Skeletal muscle satellite cell (primary cell): ENCODE data around the gene CDC42EP1. TPM values are rescaled to one million over a fixed set of nuclear protein-coding genes. Genes with fewer than 3 reads are reported as not detected.

Experiments
- H3K27me3 ChIP-seq: 2 replicates; pipeline ENCODE4 v1.7.0; 2013; ENCODE audit warnings: low read length; ENCODE audit not compliant: control insufficient read depth, insufficient read depth
- H3K36me3 ChIP-seq: 2 replicates; pipeline ENCODE4 v1.7.0; 2013; ENCODE audit warnings: mild to moderate bottlenecking, control low read depth, low read length; ENCODE audit not compliant: insufficient read depth
- H3K4me1 ChIP-seq: 2 replicates; pipeline ENCODE4 v1.7.0; 2013; ENCODE audit warnings: low read length; ENCODE audit not compliant: control insufficient read depth, insufficient read depth
- H3K4me2 ChIP-seq: 2 replicates; pipeline ENCODE4 v1.7.0; 2013; ENCODE audit warnings: mild to moderate bottlenecking, low read length
- H3K4me3 ChIP-seq: 2 replicates; pipeline ENCODE4 v1.7.0; 2013; ENCODE audit warnings: low read length
- H3K9ac ChIP-seq: 2 replicates; pipeline ENCODE4 v1.7.0; 2013; ENCODE audit warnings: mild to moderate bottlenecking, low read depth, low read length, moderate library complexity
- H3K9me3 ChIP-seq: replicated peaks from 2 replicates; pipeline ENCODE4 v1.7.0; 2013; ENCODE audit warnings: mild to moderate bottlenecking, control low read depth, low read length
- small RNA-seq: library from RNA; depleted of rRNA; stranded (forward); fragments of <200 nt; gene quantifications from one replicate; pipeline ENCODE3, GENCODE V24; 2012

Gene CDC42EP1

DNA sequence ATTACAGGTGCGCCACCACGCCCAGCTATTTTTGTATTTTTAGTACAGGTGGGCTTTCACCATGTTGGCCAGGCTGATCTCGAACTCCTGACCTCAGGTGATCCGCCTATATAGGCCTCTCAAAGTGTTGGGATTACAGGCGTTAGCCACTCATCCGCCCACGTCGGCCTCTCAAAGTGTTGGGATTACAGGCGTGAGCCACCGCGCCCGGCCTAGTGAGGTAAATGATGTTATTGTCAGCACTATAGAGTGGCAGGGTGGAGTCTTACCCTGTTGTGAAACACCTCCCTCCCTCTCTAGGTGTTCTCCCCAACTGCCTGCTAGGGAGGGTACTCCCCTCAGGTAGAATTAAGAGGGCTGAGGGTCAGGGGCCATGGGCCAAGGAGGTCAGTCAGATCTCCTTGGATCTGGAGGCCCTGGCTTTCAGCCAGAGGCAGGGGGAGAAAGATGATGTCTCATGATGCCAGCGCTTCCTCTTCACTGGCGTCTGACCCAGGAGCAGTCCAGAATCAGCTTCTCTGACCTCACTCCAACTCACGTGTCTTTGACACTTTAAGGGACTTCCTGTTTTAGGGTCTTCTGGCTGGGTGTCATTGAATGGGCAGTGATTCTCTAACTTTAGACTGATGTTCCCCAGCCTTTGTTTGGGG lies 50.3 kb downstream of the CDC42EP1 start:
- peaks cover 23% of the 10 kb centered on the region for H3K4me1 ChIP-seq
- H3K36me3 ChIP-seq, result peaks cover 9% of the 10 kb centered on the region
- H3K27me3 ChIP-seq, result no peaks in the 10 kb centered on the region
- H3K4me2 ChIP-seq, result peak overlapping the region; percentile 99
- no peaks in the 10 kb centered on the region for H3K9me3 ChIP-seq
- H3K4me3 ChIP-seq, result no peak overlapping the region
- peak overlapping the region; percentile 87 for H3K9ac ChIP-seq

DNA sequence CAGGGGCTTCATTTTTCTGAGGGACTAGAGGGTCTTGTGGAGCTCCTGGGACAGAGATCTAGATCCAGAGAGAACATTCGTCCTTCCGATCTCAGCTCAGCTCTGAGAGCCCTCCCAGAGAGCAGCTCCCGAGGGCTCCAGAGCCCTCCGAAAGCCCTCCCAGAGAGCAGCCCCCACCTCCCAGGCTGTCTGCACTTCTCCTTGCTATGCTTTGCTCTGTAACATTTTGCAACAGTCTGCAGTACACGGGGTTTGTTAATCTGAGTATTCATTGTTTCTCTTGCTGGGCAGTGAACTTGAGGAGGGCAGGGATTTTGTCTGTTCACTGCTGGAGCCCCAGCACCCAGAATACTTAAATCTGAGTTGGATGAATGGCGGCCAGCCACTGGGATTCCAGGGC lies 50.9 kb downstream of the CDC42EP1 start:
- Histone ChIP-seq H3K4me1 (peaks cover 23% of the 10 kb centered on the region), H3K4me2 (no peak overlapping the region), H3K27me3 (no peaks in the 10 kb centered on the region), H3K9me3 (no peaks in the 10 kb centered on the region), H3K4me3 (no peak overlapping the region), H3K9ac (no peak overlapping the region), H3K36me3 (peaks cover 12% of the 10 kb centered on the region)

DNA sequence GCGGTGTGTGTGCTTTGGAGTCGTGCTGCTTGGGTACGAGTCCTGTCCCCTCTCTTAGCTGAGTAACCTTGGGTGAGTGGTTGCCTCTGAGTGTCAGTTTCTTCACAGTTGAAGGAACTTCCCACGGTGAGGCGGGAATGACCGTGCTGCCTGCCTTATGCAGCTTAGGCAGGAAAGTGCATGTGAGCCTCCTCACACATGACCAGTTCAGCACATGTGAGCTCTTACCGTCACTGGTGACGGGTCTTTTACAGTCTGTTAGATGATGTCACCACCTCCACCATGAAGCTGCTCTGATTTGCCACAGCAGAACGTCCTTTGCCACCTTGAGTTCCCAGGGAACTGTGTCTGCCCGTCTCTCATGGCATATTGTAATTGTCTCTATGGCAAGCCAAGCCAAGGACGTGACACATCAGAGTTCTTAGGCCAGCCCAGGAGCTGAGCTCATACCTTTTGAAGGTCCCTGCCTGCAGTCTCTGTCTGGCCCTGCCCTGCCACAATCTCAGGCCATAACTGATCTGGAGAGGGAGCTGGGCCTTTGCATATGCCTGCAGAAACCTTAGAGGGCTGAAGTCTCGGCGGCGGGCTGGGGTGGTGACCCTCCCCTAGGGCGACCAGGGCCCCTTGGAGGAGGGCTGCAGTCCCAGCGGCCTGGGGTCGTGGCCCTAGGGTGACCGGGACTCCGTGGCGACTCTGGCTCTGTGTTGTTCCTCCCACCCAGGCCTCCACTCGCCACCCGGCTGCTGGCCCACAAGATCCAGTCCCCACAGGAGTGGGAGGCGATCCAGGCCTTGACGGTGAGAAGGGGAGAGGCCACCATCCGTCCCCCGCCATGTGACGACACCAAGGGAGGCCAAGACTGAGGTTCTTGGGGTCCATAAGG lies 56.2 kb downstream of the CDC42EP1 start:
- Histone ChIP-seq H3K27me3 (no peaks in the 10 kb centered on the region), H3K4me3 (no peak overlapping the region), H3K9me3 (no peaks in the 10 kb centered on the region), H3K9ac (no peak overlapping the region), H3K4me2 (no peak overlapping the region), H3K4me1 (peaks cover 3% of the 10 kb centered on the region), H3K36me3 (peaks cover 49% of the 10 kb centered on the region)

DNA sequence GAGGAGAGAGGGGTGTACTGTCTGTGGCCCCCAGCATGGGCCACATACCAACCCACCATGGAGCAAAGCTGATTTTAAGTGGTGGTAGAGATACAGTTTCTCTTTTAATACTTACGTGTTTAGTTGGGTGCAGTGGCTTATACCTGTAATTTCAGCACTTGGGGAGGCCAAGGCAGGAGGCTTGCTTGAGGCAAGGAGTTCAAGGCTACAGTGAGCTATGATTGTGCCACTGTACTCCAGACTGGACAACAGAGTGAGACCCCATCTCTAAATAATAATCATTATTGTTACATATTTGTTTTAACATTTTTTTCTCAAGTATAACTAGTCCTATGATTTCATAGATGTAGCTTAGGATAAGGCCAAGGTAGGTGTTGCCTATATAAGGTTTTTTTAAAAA lies 57.2 kb downstream of the CDC42EP1 start:
- Histone ChIP-seq H3K4me3 (no peak overlapping the region), H3K36me3 (peaks cover 49% of the 10 kb centered on the region), H3K9me3 (no peaks in the 10 kb centered on the region), H3K4me2 (no peak overlapping the region), H3K9ac (no peak overlapping the region), H3K27me3 (no peaks in the 10 kb centered on the region), H3K4me1 (peaks cover 3% of the 10 kb centered on the region)

DNA sequence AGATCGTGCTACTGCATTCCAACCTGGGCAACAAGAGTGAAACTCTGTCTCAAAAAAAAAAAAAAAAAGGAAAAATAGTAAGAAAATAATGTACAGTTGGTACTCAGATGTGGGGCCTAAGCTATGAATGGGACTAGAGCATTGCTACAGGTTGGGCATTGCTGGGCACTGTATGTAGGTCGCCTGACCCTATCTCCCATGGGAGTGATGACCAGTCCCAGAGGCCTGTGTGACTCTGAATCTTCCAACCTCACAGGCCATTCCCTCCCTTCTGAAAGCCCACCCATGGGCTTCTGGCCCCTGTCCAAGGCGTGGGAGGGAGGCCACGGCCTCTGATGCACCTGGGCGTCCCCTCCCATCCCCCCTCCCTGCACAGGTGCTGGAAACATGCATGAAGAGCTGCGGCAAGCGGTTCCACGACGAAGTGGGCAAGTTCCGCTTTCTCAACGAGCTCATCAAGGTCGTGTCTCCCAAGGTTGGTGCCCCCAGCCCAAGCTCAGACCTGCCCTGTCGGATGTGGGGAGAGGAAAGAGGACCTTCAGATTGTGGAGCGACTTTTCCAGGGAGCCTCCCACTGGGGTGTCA lies 57.9 kb downstream of the CDC42EP1 start:
- Histone ChIP-seq H3K36me3 (peaks cover 54% of the 10 kb centered on the region), H3K4me1 (peaks cover 3% of the 10 kb centered on the region), H3K9ac (no peak overlapping the region), H3K4me2 (no peak overlapping the region), H3K27me3 (no peaks in the 10 kb centered on the region), H3K9me3 (no peaks in the 10 kb centered on the region), H3K4me3 (no peak overlapping the region)

- Histone ChIP-seq H3K9ac (no peak overlapping the region), H3K4me1 (no peaks in the 10 kb centered on the region), H3K4me2 (no peak overlapping the region), H3K27me3 (no peaks in the 10 kb centered on the region), H3K4me3 (no peak overlapping the region), H3K36me3 (peaks cover 57% of the 10 kb centered on the region), H3K9me3 (no peaks in the 10 kb centered on the region)
These were observed 58.4 kb downstream of the CDC42EP1 start for GRCh38 chr22:37618674-37619073.

Small RNA genes within 50 kb of the gene (small RNA-seq; reads per million reads assigned to genes)
- not detected for gene RF00017
